A549 (cell line): Measurements from ENCODE around the gene IL17REL. TPM values are rescaled to one million over a fixed set of nuclear protein-coding genes. Genes with fewer than 3 reads are reported as not detected.

Source experiments
- ATAC-seq, 2 experiments: fragments of 200-7000 bp in 1 of 2; fragments of >200 bp in 1 of 2; cut with Nextera tagmentation in 1 of 2; cut with Tn5 transposase in 1 of 2; 3 replicates each; pipeline versions ENCODE4 v1.8.0 to v1.9.1; 2018 to 2020; ENCODE audit warnings: mild to moderate bottlenecking in 1 of 2, moderate library complexity in 1 of 2
- CTCF ChIA-PET: fragments of 300-600 bp; sonication (Branson Sonifier 250); formaldehyde crosslinking; extraction: SDS; loops from one replicate; lab custom pipeline; 2021; ENCODE audit warnings: antibody characterized with exemption, inconsistent platforms; lab: Yijun Ruan, JAX
- POLR2A ChIA-PET: fragments of 350-600 bp; formaldehyde crosslinking; extraction: SDS; loops from one replicate; lab custom pipeline; 2021; ENCODE audit warnings: antibody characterized with exemption, inconsistent platforms; lab: Yijun Ruan, JAX
- DNase-seq, 2 experiments: peaks; one replicate each; pipeline versions ENCODE4 v3.0.0 to v3.0.0-alpha.2; 2011 to 2016; ENCODE audit warnings: low read depth in 1 of 2, low spot score in 1 of 2
- FAIRE-seq: peaks from 2 replicates; lab custom pipeline; 2011; peaks lifted over from hg19 to GRCh38; lab: Jason Lieb, UNC
- H3K27ac ChIP-seq, 2 experiments: fragments of >200 bp; sonication (Bioruptor Twin); formaldehyde crosslinking; 3 replicates each; pipeline ENCODE4 v1.5.1; 2016 to 2017
- H3K4me1 ChIP-seq: fragments of >200 bp; sonication (Bioruptor Twin); formaldehyde crosslinking; 3 replicates; pipeline ENCODE4 v1.6.1; 2016
- H3K4me2 ChIP-seq: fragments of >200 bp; sonication (Bioruptor Twin); formaldehyde crosslinking; 3 replicates; pipeline ENCODE4 v1.6.1; 2016
- H3K4me3 ChIP-seq: fragments of >200 bp; sonication (Bioruptor Twin); formaldehyde crosslinking; 3 replicates; pipeline ENCODE4 v1.5.1; 2016
- H3K9me3 ChIP-seq: fragments of >200 bp; sonication (Bioruptor Twin); formaldehyde crosslinking; 3 replicates; pipeline ENCODE4 v1.6.1; 2016
- CBX2 ChIP-seq: fragments of 200-600 bp; sonication (generic); IDR thresholded peaks from 2 replicates; pipeline ENCODE4 v1.6.1; 2016; ENCODE audit warnings: low read depth, mild to moderate bottlenecking, borderline replicate concordance
- CEBPB ChIP-seq, 2 experiments: fragments of >200 bp in 1 of 2; sonication (Bioruptor Twin) in 1 of 2; formaldehyde crosslinking in 1 of 2; IDR thresholded peaks; 2 replicates each; pipeline ENCODE4 v1.6.1; 2012 to 2016
- CHD2 ChIP-seq: fragments of 150-350 bp; IDR thresholded peaks from 2 replicates; pipeline ENCODE4 v1.6.1; 2014; ENCODE audit warnings: low read length; ENCODE audit not compliant: partially characterized antibody
- HOXB13 ChIP-seq: fragments of 250-450 bp; sonication (Bioruptor Pico); IDR thresholded peaks from 2 replicates; pipeline ENCODE4 v1.5.0; 2020; ENCODE audit warnings: low read depth, mild to moderate bottlenecking, moderate library complexity
- MAFK ChIP-seq: fragments of 450-650 bp; IDR thresholded peaks from 2 replicates; pipeline ENCODE4 v1.6.1; 2014; ENCODE audit not compliant: partially characterized antibody
- NPAS2 ChIP-seq: fragments of 250-450 bp; sonication (Bioruptor Pico); IDR thresholded peaks from 2 replicates; pipeline ENCODE4 v1.8.0; 2022; ENCODE audit warnings: mild to moderate bottlenecking, moderate library complexity, borderline replicate concordance
- RNF2 ChIP-seq: fragments of 200-600 bp; sonication (generic); IDR thresholded peaks from 2 replicates; pipeline ENCODE4 v1.6.1; 2016; ENCODE audit warnings: low read depth, mild to moderate bottlenecking, antibody characterized with exemption, moderate library complexity, borderline replicate concordance
- SMC3 ChIP-seq: fragments of >200 bp; sonication (Bioruptor Twin); formaldehyde crosslinking; IDR thresholded peaks from 3 replicates; pipeline ENCODE4 v1.6.1; 2018; ENCODE audit warnings: inconsistent platforms
- ZC3H11A ChIP-seq: fragments of 450-650 bp; IDR thresholded peaks from 2 replicates; pipeline ENCODE4 v1.6.1; 2014; ENCODE audit warnings: antibody characterized with exemption, mild to moderate bottlenecking
- ZFP36 ChIP-seq: fragments of 450-650 bp; IDR thresholded peaks from 2 replicates; pipeline ENCODE4 v1.6.1; 2014; ENCODE audit warnings: borderline replicate concordance; ENCODE audit not compliant: partially characterized antibody
- WGBS: methylation state at CpG from one replicate; pipeline ENCODE4 v1.1.6; 2017; ENCODE audit errors: missing lambda C conversion rate; 5-methylcytosine and 5-hydroxymethylcytosine counted together
- polyA plus RNA-seq, 4 experiments: library from polyadenylated mRNA; depleted of rRNA in 3 of 4; stranded (reverse); fragments of >200 nt; fragmentation: RNase III in 1 of 4; extraction: RNeasy Plus Mini Kit Qiagen cat#74134 plus additional on column Dnase treatment in 1 of 4; gene quantifications; 2 replicates in 3 of 4; 3 replicates in 1 of 4; pipeline ENCODE4 v1.2.3, GENCODE V29; 2011 to 2017
- TF ChIP-seq, protein P1 (sequence below): IDR thresholded peaks from 2 replicates; pipeline ENCODE4 v1.6.1; 2012
- TF ChIP-seq, protein P2 (sequence below): fragments of 150-350 bp; IDR thresholded peaks from 2 replicates; pipeline ENCODE4 v1.6.1; 2014; ENCODE audit warnings: low read depth, mild to moderate bottlenecking, low read length
- TF ChIP-seq, protein P3 (sequence below): fragments of 200-600 bp; sonication (generic); IDR thresholded peaks from 2 replicates; pipeline ENCODE4 v1.6.1; 2016; ENCODE audit warnings: antibody characterized with exemption, mild to moderate bottlenecking, moderate library complexity

The IL17REL gene
- polyA plus RNA-seq, 2 of the 4 experiments (the other 2 are of a cell fraction), result 0.06 TPM; not detected in 1

DNA sequence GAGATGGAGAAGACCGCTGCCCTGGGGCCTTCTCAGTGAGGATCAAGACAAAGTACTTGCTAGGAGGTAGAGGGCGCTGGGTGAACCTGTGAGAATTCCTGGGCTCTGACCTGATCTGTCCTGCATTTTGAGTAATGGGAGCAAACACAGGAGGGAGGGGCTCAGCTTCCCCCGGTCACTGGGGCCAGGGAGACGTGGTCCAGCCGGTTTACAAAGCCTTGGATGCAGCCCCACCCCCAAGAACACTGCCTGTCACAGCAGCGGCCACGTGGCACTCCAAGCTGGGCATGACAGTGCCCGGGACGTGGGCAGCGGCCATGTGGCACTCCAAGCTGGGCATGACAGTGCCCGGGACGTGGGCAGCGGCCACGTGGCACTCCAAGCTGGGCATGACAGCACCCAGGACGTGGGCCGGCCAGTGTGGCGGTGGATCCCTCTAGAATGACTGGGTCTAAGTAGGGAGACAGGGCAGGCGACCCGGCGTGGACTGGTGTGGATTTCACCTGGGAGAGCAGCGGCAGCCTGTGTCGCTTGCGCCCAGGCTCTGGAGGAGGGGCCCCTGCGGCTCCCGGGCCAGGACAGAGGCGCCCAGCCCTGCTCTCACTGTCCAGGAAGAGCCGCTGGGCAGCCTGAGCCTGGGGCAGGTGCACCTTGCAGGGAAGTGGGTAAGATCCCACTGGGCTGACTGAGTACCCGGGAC, 48.0 kb upstream of the IL17REL start (continued):
- TF ChIP-seq HOXB13 (no peak), SMC3 (no peak), NPAS2 (no peak), CHD2 (no peak), CEBPB (IDR thresholded peaks at IDR 0.05) (no peak)
- TF ChIP-seq, protein P1, sequence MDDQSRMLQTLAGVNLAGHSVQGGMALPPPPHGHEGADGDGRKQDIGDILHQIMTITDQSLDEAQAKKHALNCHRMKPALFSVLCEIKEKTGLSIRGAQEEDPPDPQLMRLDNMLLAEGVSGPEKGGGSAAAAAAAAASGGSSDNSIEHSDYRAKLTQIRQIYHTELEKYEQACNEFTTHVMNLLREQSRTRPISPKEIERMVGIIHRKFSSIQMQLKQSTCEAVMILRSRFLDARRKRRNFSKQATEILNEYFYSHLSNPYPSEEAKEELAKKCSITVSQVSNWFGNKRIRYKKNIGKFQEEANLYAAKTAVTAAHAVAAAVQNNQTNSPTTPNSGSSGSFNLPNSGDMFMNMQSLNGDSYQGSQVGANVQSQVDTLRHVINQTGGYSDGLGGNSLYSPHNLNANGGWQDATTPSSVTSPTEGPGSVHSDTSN, result no peak
- TF ChIP-seq, all 56 proteins: peak for 0

DNA sequence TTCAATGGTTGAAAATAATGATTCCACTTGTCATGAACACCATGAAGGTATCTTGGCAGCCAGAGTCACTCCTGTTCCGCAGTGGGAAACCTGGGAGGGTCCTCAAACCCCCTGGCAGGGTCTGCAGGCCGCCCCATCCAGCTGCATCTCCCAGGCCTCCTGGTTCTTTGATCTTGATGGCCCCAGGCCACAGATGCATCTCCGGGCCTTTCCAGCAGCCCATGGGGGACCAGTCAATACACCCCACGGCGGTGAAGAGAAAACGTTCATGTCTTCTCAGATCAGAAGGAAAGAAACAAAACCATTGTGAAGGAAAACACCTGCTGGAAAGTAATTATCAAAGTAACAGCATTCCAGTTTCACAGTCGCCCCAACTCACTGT, 47.3 kb upstream of the IL17REL start:
- POLR2A ChIA-PET, result no interaction called here
- no peak for FAIRE-seq
- H3K4me2 ChIP-seq, result no peak overlapping the region

DNA sequence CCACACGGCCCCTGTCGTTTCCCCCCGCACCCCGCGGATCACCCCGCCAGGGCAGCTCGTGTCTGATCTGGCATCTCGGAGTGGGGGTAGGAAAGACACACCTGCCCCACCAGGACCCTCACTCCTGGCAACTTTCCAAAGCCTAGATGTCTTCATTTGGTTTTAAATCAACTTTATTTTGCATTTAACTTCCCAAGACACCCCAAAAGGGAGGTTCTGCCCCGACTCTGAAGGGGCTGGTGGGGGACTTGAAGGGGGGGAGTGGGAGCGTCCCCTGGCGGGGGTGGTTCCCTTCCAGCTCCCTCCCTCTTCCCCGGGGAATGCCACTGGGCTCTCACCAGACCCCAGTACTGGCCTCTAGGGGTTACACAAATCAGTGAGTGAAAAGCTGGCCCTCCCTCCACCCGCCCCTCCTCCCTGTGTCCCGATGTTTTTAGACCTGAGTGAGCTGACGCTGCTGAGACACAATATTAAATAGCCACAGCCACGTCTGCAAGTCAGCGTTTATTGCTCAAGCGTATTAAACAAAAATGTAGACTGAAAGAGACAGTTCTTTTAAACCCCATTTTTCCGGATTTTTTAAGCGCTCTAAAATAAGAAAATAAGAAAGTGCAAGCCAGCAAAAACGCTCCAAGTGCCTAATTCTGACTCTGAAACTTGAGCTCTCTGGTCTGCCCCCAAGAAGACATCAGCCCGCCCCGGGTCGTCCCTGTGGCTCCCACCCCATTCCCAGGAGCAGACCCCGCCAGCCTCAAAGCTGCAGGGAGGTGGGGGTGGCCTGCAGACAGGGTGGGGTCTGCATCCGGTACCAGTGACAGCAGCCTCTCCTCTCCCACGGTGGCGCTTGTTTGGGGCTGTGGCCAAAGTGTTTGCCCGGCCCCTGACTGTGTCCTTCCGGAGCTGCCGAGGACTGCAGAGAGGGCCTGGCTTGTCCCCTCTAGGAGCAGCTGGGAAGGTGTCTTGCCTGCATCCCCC, 46.6 kb upstream of the IL17REL start:
- CTCF ChIA-PET, result interaction anchor here (1.0 to 1.4 kb wide), 2 partner anchors 15 to 29 kb away, joined by 3 to 4 read pairs; no protein-coding TSS in a partner anchor
- DNase-seq (peak; percentile 29 to 62), ATAC-seq (peak; percentile 54 to 83; a peak in 4 of 6 replicates)
- Histone ChIP-seq H3K4me3 (peak overlapping the region; percentile 44; the same call in 2 of the 3 replicates), H3K4me1 (peaks cover 9% of the 10 kb centered on the region; the same call in 2 of the 3 replicates), H3K27ac (peak overlapping the region; percentile 56 to 82; a peak in 5 of 6 replicates), H3K9me3 (no peaks in the 10 kb centered on the region)
- 35% methylated on average over 20 of the region's 31 CpGs for WGBS
- TF ChIP-seq MAFK, result peak; percentile 85
- TF ChIP-seq, protein P2, sequence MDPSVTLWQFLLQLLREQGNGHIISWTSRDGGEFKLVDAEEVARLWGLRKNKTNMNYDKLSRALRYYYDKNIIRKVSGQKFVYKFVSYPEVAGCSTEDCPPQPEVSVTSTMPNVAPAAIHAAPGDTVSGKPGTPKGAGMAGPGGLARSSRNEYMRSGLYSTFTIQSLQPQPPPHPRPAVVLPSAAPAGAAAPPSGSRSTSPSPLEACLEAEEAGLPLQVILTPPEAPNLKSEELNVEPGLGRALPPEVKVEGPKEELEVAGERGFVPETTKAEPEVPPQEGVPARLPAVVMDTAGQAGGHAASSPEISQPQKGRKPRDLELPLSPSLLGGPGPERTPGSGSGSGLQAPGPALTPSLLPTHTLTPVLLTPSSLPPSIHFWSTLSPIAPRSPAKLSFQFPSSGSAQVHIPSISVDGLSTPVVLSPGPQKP, result no peak
- TF ChIP-seq, all 56 proteins: peak for 1
- POLR2A ChIA-PET, result no interaction called here
- peak overlapping the region; percentile 88 for H3K4me2 ChIP-seq
- FAIRE-seq, result no peak

More for the DNA sequence above, 47.3 kb upstream of the IL17REL start:
- WGBS, result 82% methylated on average over 5 of the region's 7 CpGs
- CTCF ChIA-PET, result interaction anchor here (1.0 to 1.4 kb wide), 2 partner anchors 15 to 29 kb away, joined by 3 to 4 read pairs; no protein-coding TSS in a partner anchor
- no peak overlapping the region for H3K4me3 ChIP-seq
- TF ChIP-seq ZFP36, result no peak
- TF ChIP-seq, protein P1, result no peak
- TF ChIP-seq ZC3H11A, result no peak
- no peak for TF ChIP-seq CBX2
- TF ChIP-seq RNF2, result no peak
- TF ChIP-seq, protein P3, sequence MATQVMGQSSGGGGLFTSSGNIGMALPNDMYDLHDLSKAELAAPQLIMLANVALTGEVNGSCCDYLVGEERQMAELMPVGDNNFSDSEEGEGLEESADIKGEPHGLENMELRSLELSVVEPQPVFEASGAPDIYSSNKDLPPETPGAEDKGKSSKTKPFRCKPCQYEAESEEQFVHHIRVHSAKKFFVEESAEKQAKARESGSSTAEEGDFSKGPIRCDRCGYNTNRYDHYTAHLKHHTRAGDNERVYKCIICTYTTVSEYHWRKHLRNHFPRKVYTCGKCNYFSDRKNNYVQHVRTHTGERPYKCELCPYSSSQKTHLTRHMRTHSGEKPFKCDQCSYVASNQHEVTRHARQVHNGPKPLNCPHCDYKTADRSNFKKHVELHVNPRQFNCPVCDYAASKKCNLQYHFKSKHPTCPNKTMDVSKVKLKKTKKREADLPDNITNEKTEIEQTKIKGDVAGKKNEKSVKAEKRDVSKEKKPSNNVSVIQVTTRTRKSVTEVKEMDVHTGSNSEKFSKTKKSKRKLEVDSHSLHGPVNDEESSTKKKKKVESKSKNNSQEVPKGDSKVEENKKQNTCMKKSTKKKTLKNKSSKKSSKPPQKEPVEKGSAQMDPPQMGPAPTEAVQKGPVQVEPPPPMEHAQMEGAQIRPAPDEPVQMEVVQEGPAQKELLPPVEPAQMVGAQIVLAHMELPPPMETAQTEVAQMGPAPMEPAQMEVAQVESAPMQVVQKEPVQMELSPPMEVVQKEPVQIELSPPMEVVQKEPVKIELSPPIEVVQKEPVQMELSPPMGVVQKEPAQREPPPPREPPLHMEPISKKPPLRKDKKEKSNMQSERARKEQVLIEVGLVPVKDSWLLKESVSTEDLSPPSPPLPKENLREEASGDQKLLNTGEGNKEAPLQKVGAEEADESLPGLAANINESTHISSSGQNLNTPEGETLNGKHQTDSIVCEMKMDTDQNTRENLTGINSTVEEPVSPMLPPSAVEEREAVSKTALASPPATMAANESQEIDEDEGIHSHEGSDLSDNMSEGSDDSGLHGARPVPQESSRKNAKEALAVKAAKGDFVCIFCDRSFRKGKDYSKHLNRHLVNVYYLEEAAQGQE, result no peak
- TF ChIP-seq HOXB13, result no peak
- H3K9me3 ChIP-seq, result no peaks in the 10 kb centered on the region
- ATAC-seq (no peak), DNase-seq (no peak)
- peaks cover 9% of the 10 kb centered on the region; the same call in 2 of the 3 replicates for H3K4me1 ChIP-seq
- H3K27ac ChIP-seq, result no peak overlapping the region
